ENCODE measurements around the gene LCN10.
"Not testable (repeated sequence)": the region's sequence is repeated elsewhere in the genome, so short reads cannot be mapped to it uniquely, and the experiment has no call there.

The LCN10 gene

DNA sequence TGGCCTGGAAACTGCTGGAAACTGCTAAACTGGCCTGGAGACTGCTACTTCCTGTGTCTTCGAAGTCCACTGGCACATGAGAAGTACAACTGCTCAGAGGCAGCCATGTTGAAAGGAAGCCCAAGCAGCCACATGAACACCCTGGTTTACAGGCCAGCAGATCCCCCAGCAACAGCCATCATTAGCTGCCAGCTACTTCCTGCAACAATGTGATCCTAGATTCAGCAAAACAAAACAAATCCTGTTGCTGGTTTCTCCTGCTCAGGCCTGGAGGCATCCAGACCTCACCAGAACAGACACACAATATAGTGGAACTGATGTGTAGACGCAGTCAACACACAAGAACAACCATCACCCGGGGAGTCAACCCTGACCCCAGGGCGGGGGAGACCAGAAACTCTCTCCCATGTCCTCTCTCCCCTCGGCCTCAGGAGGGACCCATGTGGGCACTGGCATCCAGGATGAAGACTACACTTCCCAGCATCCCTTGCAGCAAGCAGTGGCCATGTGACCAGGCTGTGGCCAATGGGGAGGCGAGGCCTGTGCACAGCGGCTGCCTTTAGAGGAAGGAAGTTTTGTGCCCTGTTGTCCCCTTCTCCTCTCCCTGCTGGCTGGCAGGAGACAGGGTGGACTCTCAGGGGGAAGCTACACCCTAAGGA, 30.8 kb upstream of the LCN10 start:
- in situ Hi-C loops (cut with HindIII; ENCODE audit: low sequenced_read_pairs), result no loop called here

DNA sequence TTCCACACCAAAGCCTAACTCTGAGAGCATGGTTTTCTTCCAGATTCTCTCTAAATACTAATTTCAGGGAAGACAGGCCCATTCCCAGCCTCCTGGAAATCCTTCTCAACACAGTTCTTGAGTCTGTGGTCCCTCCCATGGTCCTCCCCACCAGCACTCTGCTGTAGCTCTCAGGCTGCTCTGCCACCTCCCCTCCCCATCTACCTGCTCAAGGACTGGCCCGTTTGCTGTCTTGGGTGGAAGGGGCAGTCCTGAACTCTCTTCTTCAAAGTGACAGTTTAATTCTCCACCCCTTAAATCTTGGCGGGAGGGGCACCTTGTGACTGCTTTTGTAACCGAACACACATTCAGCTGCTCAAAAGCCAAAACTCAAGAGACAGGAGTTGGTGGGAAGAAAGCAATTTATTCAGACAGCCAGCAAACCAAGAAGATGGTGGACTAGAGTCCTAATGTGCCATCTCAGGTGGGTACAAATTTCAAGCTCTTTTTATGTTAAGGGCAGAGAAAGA, 29.2 kb upstream of the LCN10 start:
- in situ Hi-C loops (cut with HindIII; ENCODE audit: low sequenced_read_pairs), result no loop called here

DNA sequence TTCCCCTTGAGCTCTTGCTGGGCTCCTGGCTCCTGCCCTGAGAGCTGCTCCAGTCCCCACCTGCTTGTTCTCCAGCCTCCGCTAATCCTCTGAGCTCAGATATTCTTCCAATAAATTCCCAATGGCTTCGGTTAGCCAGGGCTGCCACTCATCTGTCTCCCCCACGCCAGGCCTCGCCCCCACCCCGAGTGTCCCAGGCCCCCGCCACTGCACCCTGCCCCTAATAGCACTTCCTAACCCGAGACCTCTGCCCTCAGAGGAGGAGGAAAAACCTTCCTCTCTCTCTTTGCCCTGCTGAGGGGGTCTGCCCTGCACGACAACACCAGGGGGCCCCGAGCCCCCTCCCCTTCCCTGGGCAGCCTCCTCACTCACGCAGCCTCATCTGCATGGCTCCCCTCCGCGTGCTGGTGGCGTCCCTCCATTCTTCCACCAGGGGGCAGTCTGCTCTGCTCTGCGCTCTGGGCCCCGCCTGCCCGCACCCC, 27.0 kb upstream of the LCN10 start:
- in situ Hi-C loops (cut with HindIII; ENCODE audit: low sequenced_read_pairs), result no loop called here

DNA sequence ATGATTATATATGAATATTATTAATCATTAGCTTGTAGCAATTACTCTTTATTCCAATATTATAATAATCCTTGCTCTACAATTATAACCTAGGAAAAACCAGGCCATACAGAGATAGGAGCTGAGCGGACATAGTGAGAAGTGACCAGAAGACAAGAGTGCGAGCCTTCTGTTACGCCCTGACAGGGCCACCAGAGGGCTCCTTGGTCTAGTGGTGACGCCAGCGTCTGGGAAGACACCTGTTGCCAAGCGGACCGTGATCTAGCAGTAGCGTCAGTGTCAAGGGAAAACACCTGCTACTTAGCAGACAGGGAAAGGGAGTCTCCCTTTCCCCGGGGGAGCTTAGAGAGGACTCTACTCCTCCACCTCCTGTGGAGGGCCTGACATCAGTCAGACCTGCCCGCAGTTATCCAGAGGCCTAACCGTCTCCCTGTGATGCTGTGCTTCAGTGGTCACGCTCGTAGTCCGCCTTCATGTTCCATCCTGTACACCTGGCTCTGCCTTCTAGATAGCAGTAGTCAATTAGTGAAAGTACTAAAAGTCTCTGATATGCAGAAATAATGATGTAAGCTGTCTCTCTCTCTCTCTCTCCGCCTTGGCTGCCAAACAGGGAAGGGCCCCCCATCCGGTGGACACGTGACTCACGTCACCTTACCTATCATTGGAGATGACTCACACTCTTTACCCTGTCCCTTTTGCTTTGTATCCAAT, 23.8 kb upstream of the LCN10 start:
- in situ Hi-C loops (cut with HindIII; ENCODE audit: low sequenced_read_pairs), result not testable (repeated sequence)

DNA sequence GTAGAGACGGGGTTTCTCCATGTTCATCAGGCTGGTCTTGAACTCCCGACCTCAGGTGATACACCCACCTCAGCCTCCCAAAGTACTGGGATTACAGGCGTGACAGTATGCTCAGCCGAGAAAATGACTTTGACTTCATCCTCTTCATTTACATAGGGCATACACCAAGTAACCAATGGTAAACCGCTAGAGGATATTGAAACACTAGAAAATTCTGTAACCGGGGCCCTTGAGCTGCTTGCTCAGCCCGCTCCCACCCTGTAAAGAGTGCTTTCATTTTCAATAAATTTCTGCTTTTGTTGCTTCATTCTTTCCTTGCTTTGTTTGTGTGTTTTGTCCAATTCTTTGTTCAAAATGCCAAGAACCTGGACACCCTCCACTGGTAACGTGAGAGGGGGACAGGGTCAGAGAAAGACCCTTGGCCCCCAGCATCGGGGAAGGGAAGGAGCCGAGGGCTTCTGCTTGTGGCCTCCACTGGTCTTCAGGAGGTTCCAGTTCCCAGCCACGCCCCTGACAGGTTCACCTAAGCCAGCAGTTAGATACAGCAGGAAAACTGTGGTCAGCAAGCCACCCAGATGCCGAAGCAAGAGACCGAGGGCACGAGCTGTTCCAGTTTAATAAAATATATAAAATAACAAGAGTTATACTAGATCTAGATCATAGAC, 23.1 kb upstream of the LCN10 start:
- in situ Hi-C loops (cut with HindIII; ENCODE audit: low sequenced_read_pairs), result not testable (repeated sequence)

DNA sequence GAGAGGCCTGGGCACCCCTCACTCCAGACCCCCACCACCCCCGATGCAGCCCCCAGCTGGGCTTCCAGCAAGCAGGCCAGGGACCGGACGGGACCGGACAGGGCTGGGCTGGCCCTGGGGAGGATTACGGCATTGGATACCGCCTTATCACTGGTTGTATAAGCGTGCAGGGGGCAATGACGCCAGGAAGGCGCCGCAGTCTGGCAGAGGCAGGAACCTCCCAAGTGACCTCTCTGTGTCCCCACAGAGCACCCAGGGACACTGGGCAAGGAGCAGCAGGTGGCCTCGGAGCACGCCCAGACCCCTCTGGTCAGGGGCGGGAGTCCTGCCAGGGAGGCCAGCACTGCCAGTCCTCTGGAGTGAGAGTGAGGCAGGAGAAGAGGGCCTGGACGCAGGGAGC, 22.3 kb upstream of the LCN10 start:
- in situ Hi-C loops (cut with HindIII; ENCODE audit: low sequenced_read_pairs), result no loop called here

DNA sequence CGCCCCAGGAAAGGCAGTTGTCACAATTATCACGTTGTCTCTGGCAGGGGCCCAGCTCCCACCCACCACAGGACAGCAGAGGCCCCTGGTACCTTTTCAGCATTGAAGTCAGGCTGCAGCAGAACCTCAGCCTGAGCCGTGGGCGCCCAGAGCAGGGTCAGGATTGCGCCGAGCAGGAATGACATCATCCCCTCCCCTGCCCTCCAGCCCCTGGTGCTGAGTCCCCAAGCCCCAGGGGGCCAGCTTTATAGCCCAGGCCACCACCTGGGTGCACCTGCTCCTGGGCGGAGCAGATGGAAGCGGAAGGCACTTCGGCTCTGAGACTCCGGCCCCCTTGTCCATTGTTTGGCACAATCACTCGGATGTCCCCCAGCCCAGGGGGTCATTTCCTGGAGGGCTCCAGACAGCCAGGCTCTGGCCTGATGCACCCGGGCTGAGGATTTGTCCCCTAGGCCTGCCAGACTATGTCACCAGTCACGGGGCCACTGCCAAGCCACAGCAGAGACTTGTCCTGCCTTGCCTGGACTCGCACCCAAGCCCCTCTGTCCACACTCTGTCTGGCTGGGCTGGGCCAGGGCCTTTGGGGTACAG, 21.7 kb upstream of the LCN10 start, which contains the start of gene LCN15:
Gene LCN15 (minus strand): TSS at position 218 of the 591 bp plus-strand sequence. CDS start 30 bp downstream, at position 188.
- in situ Hi-C loops (cut with HindIII; ENCODE audit: low sequenced_read_pairs), result no loop called here

DNA sequence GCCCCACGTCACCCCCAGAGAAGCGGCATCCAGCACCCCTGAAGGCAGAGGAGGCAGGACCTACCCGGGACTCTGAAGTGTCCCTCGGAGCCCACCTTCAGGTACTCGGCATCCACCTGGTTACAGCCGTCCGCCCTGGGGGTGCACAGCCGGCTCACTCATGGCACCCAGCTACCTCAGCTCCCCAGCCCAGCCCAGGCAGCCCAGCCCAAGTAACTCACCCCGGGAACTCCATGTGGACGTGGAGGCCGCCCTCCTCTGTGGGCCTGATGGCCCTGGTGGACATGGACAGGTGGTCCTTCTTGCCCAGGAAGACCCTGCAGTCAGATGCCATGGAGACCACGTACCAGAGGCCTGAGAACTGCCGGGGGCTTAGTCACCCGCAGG, 20.9 kb upstream of the LCN10 start:
- in situ Hi-C loops (cut with HindIII; ENCODE audit: low sequenced_read_pairs), result no loop called here

DNA sequence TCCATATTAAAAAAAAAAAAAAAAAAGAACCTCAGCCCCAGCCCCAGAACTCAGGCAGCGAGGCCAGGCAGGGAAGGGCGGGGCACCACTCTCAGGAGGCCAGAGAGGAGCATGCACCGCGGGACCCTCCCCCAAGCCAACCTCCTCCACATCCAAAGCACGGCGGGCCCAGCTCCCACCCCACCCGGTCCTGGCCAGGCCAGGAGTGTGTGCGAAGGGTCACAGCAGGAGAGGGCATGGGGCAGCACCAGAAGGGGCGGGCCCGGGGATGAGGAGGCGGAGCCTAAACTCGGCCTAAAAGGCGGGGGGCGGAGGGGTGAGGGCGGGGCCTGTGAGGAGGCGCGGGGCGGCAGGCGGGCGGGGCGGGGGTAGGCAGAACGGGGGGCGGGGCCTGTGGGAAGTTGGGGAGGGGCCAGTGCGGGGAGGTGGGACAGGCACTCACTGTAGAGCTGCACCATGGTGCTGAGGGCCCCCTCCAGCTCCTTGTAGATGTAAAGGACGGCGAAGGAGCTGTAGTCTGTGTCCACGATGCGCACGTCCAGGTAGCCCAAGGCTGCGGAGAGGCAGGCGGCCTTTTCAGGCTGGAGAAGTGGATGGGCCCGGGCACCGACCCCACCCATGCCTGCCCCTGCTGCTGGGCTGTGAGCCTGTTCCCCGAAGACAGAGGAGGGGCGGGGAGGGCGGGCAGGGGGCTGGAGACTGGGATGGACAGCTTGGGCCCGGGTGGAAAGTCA, 20.3 kb upstream of the LCN10 start:
- in situ Hi-C loops (cut with HindIII; ENCODE audit: low sequenced_read_pairs), result no loop called here

DNA sequence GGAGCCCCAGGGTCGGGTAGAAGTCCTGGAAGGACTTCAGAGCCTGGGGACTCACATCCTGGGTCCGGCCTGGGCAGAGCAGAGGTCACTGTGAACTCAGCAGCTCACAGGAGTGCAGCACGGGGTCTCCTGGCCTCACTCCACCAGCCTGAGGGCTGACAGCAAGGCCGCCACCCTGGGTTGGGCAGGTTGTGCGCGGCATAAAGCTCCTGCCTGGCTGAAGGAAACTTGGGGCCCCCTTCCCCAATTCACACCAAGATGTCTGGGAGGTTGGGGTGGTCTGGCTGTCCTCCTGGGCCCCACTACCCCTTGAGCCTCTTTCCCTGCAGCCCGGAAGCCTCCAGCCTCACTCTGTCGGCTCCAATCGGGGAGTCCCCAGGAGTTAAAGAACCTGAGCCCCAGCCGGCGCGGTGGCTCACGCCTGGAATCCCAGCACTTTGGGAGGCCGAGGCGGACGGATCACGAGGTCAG, 19.5 kb upstream of the LCN10 start:
- in situ Hi-C loops (cut with HindIII; ENCODE audit: low sequenced_read_pairs), result no loop called here

DNA sequence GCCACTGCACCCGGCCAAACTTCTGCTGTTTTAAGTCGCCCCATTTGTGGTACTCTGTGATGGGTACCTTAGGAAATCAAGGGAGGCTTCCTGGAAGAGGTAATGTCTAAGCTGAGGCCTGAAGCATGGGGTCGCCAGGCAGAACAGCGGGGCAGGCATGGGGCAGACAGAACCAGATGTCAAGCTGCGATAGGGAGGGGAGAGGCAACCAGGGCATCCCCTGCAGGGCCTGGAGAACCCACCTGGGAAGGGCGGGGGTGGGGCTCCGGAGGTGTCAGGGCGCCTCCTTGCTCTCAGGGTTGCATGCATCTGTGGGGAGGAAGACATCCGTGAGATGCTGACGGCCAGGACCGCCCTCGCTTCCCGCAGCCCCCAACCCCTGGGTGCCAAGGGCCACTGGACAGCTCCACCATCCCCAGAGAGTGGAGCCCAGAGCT, 18.8 kb upstream of the LCN10 start:
- in situ Hi-C loops (cut with HindIII; ENCODE audit: low sequenced_read_pairs), result no loop called here

DNA sequence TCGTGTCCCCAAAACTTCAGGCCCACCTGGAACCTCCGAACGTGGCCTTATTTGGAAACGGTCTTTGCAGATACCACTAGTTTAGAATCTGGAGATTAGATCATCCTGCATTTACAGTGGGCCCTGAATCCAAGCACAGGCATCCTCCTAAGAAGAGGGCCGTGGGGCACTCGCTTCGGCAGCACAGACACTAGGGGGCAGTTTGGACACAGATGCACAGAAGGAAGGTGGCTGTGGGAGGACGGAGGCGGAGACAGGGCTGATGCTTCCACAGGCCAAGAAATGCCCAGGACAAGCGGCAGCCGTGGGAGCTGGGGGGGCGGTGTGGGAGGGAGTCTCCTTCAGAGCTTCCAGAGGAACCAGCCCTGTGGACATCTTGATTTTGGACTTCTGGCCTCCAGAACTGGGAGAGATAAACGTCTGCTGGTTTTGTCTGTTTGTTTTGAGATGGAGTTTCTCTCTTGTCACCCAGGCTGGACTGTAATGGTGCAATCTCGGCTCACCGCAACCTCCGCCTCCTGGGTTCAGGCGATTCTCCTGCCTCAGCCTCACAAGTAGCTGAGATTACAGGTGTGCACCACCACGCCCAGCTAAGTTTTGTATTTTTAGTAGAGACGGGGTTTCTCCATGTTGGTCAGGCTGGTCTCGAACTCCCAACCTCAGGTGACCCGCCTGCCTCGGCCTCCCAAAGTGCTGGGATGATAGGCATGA, 18.2 kb upstream of the LCN10 start:
- in situ Hi-C loops (cut with HindIII; ENCODE audit: low sequenced_read_pairs), result not testable (repeated sequence)

DNA sequence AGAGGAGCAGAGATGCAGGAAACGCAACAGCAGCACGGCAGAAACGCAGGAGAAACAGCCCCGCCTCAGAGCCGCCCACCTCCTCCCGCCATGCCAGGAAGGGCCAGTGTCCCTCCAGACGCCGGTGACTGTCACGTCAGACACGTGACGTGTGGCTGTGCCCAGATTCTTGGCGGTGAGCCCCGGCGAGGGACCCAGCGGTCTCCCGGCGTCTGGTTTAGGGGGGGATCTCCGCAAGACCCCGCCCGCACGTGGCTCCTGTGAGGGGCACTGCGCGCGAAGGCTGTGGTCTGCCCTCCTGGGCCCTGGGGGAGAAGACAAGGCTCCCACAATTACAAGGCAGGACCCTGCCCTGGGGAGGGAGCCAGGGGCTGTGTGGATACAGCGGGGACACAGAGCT, 17.7 kb upstream of the LCN10 start:
- in situ Hi-C loops (cut with HindIII; ENCODE audit: low sequenced_read_pairs), result no loop called here

DNA sequence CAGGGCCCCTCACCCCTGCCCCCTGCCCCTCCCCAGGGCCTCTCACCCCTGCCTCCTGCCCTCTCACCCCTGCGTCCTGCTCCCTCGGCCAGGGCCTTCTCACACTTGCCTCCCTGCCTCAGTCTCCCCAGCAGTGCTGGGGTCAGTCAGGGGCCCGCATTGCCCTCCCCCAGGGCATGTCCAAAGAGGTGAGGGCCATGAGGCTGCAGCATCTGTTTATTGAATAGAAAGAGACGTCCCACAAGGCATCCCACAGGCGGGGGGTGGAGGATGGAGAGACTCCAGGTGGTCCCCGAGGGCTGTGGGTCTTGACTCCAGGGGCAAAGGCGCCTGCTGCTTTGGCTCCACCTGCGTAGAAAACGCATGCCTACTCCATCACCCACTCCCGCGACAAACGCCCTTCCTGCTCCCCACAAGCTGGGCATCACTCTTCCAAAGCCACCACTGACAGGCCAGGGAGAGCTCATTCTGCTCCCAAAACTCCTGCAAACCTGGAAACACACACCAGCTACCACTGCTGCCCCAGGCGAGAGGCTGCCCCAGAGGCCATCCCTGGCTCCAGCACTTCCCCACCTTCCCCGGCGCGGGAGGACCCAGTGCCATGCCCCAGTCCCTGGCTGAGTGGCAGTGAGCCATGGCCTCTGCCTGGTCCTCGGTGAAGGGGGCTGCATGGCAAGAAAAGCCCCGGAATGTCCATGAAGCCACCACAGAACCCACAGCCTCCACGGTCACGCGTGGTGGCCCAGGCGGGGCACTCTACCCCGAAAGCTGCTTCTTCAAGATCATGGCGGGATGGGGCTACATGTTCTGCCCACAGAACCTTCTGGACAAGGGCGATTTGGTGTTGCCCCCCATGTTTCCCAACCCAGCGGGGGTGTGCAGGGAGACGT, 16.9 kb upstream of the LCN10 start:
- in situ Hi-C loops (cut with HindIII; ENCODE audit: low sequenced_read_pairs), result no loop called here

DNA sequence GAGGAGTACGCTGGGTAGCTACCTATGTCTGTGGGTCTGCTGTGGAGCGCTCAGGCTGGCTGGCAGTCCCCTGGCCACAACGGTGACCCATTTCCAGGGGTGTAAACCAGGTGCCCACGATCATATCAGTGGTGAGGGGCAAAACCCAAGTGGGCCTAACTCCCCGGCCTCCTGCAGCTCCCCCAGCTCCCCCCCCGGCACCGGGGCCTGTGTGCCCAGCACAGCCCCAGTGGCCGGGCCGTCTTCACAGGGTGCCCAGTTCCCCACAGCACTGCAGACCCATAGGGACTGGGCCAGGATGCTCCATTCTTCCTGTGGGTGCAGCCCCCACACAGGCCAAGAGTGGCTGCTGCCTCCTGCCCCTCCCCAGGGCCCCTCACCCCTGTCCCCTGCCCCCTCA, 16.3 kb upstream of the LCN10 start:
- in situ Hi-C loops (cut with HindIII; ENCODE audit: low sequenced_read_pairs), result no loop called here

DNA sequence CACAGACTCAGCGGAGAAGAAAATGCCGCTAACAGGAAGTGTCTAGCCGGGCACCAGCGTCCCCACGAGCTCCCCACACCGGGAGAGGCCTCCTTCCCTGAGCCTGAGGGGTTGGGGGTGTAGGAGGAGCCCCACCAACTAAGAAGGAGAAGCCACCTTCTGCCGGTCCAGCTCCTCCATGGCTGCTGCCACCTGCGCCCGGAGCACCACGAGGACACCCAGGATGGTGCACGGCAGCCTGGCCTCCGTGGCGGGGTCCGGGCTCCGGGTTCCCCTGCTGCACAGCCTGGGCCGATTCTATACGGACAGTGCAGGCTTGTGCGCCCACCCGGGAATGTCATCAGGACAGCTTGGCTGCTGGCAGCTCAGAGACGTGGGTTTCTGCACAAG, 15.0 kb upstream of the LCN10 start:
- in situ Hi-C loops (cut with HindIII; ENCODE audit: low sequenced_read_pairs), result no loop called here

DNA sequence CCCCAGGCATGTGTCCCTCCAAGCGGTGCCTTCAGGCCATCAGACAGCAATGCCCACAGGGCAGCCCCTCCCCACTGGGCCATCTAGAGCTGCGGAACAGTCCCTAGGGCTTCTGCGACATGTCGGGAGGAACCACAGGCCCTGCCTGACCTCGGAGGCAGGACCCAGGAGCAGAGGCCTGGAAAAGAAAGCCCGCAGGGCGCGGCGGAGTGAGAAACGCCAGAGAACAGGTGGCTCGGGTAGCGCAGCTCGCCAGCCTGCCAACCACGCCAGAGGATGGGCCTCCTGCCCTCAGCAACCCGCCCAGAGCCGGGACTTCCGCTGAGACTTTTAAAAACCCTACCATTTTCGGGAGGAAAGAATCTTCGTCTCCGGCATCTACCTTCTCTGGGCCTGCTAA, 14.6 kb upstream of the LCN10 start:
- in situ Hi-C loops (cut with HindIII; ENCODE audit: low sequenced_read_pairs), result no loop called here

DNA sequence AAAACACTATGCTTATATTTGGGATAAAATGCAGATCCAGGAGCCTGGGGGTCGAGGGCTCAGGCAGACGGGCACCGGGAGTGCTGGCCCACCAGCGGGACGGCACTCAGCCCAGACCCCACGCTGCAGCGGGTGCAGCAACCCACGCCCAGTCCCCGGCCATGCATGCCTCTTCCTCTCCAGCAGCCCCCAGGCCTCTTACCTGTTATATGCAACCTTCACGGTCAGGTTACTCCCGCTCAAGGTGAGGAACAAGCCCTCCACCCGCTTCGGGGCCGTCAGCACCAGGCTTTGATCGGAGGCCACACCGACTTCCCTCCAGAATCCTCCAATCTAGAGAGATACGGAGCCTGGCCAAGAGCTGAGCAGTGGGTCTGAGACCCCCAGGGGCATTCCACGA, 14.1 kb upstream of the LCN10 start:
- in situ Hi-C loops (cut with HindIII; ENCODE audit: low sequenced_read_pairs), result no loop called here

DNA sequence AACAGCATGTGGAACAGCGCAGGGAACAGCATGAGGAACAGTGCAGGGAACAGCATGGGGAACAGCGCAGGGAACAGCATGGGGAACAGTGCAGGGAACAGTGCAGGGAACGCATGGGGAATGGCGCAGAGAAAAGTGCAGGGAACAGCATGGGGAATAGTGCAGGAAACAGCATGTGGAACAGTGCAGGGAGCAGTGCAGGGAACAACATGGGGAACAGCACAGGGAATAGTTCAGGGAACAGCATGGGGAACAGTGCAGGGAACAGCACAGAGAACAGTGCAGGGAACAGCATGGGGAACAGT, 13.3 kb upstream of the LCN10 start:
- in situ Hi-C loops (cut with HindIII; ENCODE audit: low sequenced_read_pairs), result no loop called here

Data from DLD1 (cell line).